Trophoblast cell (in vitro differentiated cells and primary cell): ENCODE measurements around the gene RBM45.
A peak's percentile ranks its signal among the peaks of the same experiment; 100 is the strongest.
"Not testable (repeated sequence)": the region's sequence is repeated elsewhere in the genome, so short reads cannot be mapped to it uniquely, and the experiment has no call there.

Source experiments
- DNase-seq, 2 donors: peaks; one replicate each; pipeline ENCODE4 v3.0.0-alpha.2; 2016
- H2AFZ ChIP-seq: 2 replicates; pipeline ENCODE4 v1.6.1; 2013; ENCODE audit warnings: low read length, moderate library complexity, mild to moderate bottlenecking; ENCODE audit not compliant: insufficient read depth, poor library complexity
- H2AK5ac ChIP-seq: 2 replicates; pipeline ENCODE4 v1.6.1; 2013; ENCODE audit warnings: mild to moderate bottlenecking, low read length
- H2BK120ac ChIP-seq: 2 replicates; pipeline ENCODE4 v1.6.1; 2013; ENCODE audit warnings: low read length, mild to moderate bottlenecking, moderate library complexity; ENCODE audit not compliant: insufficient read depth, poor library complexity
- H2BK12ac ChIP-seq: 2 replicates; pipeline ENCODE4 v1.6.1; 2013; ENCODE audit warnings: mild to moderate bottlenecking, low read length, moderate library complexity
- H2BK5ac ChIP-seq: 2 replicates; pipeline ENCODE4 v1.6.1; 2013; ENCODE audit warnings: low read length, low read depth, moderate library complexity, mild to moderate bottlenecking; ENCODE audit not compliant: poor library complexity
- H3K14ac ChIP-seq: 2 replicates; pipeline ENCODE4 v1.6.1; 2013; ENCODE audit warnings: mild to moderate bottlenecking, low read length
- H3K18ac ChIP-seq: 2 replicates; pipeline ENCODE4 v1.6.1; 2013; ENCODE audit warnings: mild to moderate bottlenecking, low read length
- H3K23ac ChIP-seq: 2 replicates; pipeline ENCODE4 v1.6.1; 2013; ENCODE audit warnings: low read length
- H3K27ac ChIP-seq: 2 replicates; pipeline ENCODE4 v1.5.1; 2013; ENCODE audit warnings: low read depth, mild to moderate bottlenecking, inconsistent platforms, low read length, moderate library complexity
- H3K27me3 ChIP-seq: 2 replicates; pipeline ENCODE4 v1.6.1; 2013; ENCODE audit warnings: inconsistent platforms, mild to moderate bottlenecking, low read length, moderate library complexity; ENCODE audit not compliant: insufficient read depth
- H3K36me3 ChIP-seq, 2 experiments: 1 replicate in 1 of 2; 2 replicates in 1 of 2; pipeline ENCODE4 v1.6.1; 2013; ENCODE audit warnings: low read length in 2 of 2, mild to moderate bottlenecking in 2 of 2, moderate library complexity in 1 of 2; ENCODE audit not compliant: insufficient read depth in 2 of 2, control insufficient read depth in 1 of 2
- H3K4ac ChIP-seq: 2 replicates; pipeline ENCODE4 v1.6.1; 2013; ENCODE audit warnings: low read depth, mild to moderate bottlenecking, low read length, moderate library complexity
- H3K4me1 ChIP-seq, 2 experiments: 1 replicate in 1 of 2; 2 replicates in 1 of 2; pipeline ENCODE4 v1.6.1; 2013; ENCODE audit warnings: low read length in 2 of 2, mild to moderate bottlenecking in 2 of 2, moderate library complexity in 1 of 2; ENCODE audit not compliant: insufficient read depth in 2 of 2, control insufficient read depth in 1 of 2
- H3K4me2 ChIP-seq: 2 replicates; pipeline ENCODE4 v1.6.1; 2013; ENCODE audit warnings: inconsistent platforms, mild to moderate bottlenecking, low read length, moderate library complexity
- H3K4me3 ChIP-seq: 2 replicates; pipeline ENCODE4 v1.5.1; 2013; ENCODE audit warnings: mild to moderate bottlenecking, low read depth, low read length, inconsistent platforms
- H3K79me1 ChIP-seq: one replicate; pipeline ENCODE4 v1.6.1; 2013; ENCODE audit warnings: low read length
- H3K79me2 ChIP-seq: 2 replicates; pipeline ENCODE4 v1.6.1; 2013; ENCODE audit warnings: low read length, mild to moderate bottlenecking; ENCODE audit not compliant: control insufficient read depth, insufficient read depth, poor library complexity
- H3K9ac ChIP-seq: 2 replicates; pipeline ENCODE4 v1.6.1; 2013; ENCODE audit warnings: mild to moderate bottlenecking, low read length
- H3K9me3 ChIP-seq: 2 replicates; pipeline ENCODE4 v1.6.1; 2013; ENCODE audit warnings: low read depth, mild to moderate bottlenecking, control low read depth, inconsistent platforms, low read length; ENCODE audit not compliant: insufficient read depth
- H4K12ac ChIP-seq: 2 replicates; pipeline ENCODE4 v1.6.1; 2013; ENCODE audit warnings: low read depth, mild to moderate bottlenecking, low read length, moderate library complexity
- H4K8ac ChIP-seq: 2 replicates; pipeline ENCODE4 v1.6.1; 2013; ENCODE audit warnings: low read depth, mild to moderate bottlenecking, low read length, moderate library complexity
- H4K91ac ChIP-seq: one replicate; pipeline ENCODE4 v1.6.1; 2013; ENCODE audit warnings: low read depth, mild to moderate bottlenecking, low read length, moderate library complexity
- WGBS: extraction: QIAGEN DNeasy Blood & Tissue Kit; methylation state at CpG from one replicate; pipeline ENCODE4 v1.1.7; 2013; ENCODE audit warnings: missing lambda C conversion rate; ENCODE audit not compliant: insufficient read length, insufficient coverage; ENCODE audit errors: extremely low coverage; 5-methylcytosine and 5-hydroxymethylcytosine counted together

Gene RBM45

GRCh38 chr2:178074123-178075005 lies 37.9 kb upstream of the RBM45 start:
- no peaks in the 10 kb centered on the region for H3K9me3 ChIP-seq
- H3K9ac ChIP-seq, result no peak overlapping the region
- no peak overlapping the region for H2AK5ac ChIP-seq
- no peak overlapping the region for H3K14ac ChIP-seq
- peak in 1 of 2 donors; percentile 26 for DNase-seq
- no peaks in the 10 kb centered on the region for H3K79me2 ChIP-seq
- no peak overlapping the region for H2BK5ac ChIP-seq
- no peaks in the 10 kb centered on the region for H3K27me3 ChIP-seq
- no CpG with 5 or more reads among the region's 8 CpGs for WGBS
- H3K36me3 ChIP-seq, result no peaks in the 10 kb centered on the region
- no peak overlapping the region for H2BK12ac ChIP-seq
- no peak overlapping the region for H3K4me3 ChIP-seq
- no peak overlapping the region for H4K12ac ChIP-seq
- H3K27ac ChIP-seq, result no peak overlapping the region
- H3K4ac ChIP-seq, result no peak overlapping the region
- no peak overlapping the region for H2AFZ ChIP-seq
- no peak overlapping the region for H4K91ac ChIP-seq
- H3K18ac ChIP-seq, result no peak overlapping the region
- no peak overlapping the region for H2BK120ac ChIP-seq
- no peak overlapping the region for H3K4me2 ChIP-seq
- H3K23ac ChIP-seq, result no peak overlapping the region
- H4K8ac ChIP-seq, result no peak overlapping the region
- peaks cover 4 to 7% of the 10 kb centered on the region in 2 experiments for H3K4me1 ChIP-seq
- H3K79me1 ChIP-seq, result no peaks in the 10 kb centered on the region

DNA sequence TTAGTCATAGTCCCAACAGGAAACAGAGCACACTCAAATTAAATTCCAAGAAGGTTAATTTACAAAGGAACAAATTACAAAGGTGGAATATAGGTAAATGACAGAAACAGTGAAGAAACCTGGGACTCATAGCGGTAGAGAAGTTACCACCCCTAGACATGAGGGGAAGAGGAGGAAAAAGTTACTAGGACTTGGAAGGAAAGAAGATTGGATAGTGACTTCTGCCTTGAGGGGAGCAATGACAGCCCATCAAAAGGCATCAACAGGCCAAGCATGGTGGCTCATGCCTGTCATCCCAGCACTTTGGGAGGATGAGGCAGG lies 37.3 kb upstream of the RBM45 start:
- Histone ChIP-seq H2AK5ac (no peak overlapping the region), H4K91ac (no peak overlapping the region), H3K4me1 (peaks cover 4 to 7% of the 10 kb centered on the region in 2 experiments), H3K79me1 (no peaks in the 10 kb centered on the region), H3K36me3 (no peaks in the 10 kb centered on the region), H4K12ac (no peak overlapping the region), H3K23ac (no peak overlapping the region), H3K27me3 (no peaks in the 10 kb centered on the region), H3K4me2 (no peak overlapping the region), H3K14ac (no peak overlapping the region), H2BK12ac (no peak overlapping the region), H3K4ac (no peak overlapping the region), H3K9me3 (no peaks in the 10 kb centered on the region), H2AFZ (no peak overlapping the region), H4K8ac (no peak overlapping the region), H3K79me2 (no peaks in the 10 kb centered on the region), H3K18ac (no peak overlapping the region), H2BK120ac (no peak overlapping the region), H3K9ac (no peak overlapping the region), H3K27ac (no peak overlapping the region), H2BK5ac (no peak overlapping the region), H3K4me3 (no peak overlapping the region)
- no peak for DNase-seq
- WGBS, result no CpG with 5 or more reads among the region's 1 CpG

GRCh38 chr2:178076130-178076529 lies 36.1 kb upstream of the RBM45 start:
- H2AK5ac ChIP-seq, result no peak overlapping the region
- no peak for DNase-seq
- H3K9ac ChIP-seq, result no peak overlapping the region
- H3K27ac ChIP-seq, result no peak overlapping the region
- H3K27me3 ChIP-seq, result no peaks in the 10 kb centered on the region
- no peak overlapping the region for H4K8ac ChIP-seq
- H2BK5ac ChIP-seq, result no peak overlapping the region
- H3K36me3 ChIP-seq, result no peaks in the 10 kb centered on the region
- no peak overlapping the region for H4K12ac ChIP-seq
- H3K23ac ChIP-seq, result no peak overlapping the region
- no peak overlapping the region for H2AFZ ChIP-seq
- H3K79me2 ChIP-seq, result no peaks in the 10 kb centered on the region
- no peak overlapping the region for H3K18ac ChIP-seq
- H3K4me1 ChIP-seq, result peaks cover 4 to 7% of the 10 kb centered on the region in 2 experiments
- H3K4ac ChIP-seq, result no peak overlapping the region
- H2BK120ac ChIP-seq, result no peak overlapping the region
- no peak overlapping the region for H4K91ac ChIP-seq
- no peak overlapping the region for H3K4me3 ChIP-seq
- no peaks in the 10 kb centered on the region for H3K9me3 ChIP-seq
- no peak overlapping the region for H3K4me2 ChIP-seq
- H3K14ac ChIP-seq, result no peak overlapping the region
- no peaks in the 10 kb centered on the region for H3K79me1 ChIP-seq
- no peak overlapping the region for H2BK12ac ChIP-seq

DNA sequence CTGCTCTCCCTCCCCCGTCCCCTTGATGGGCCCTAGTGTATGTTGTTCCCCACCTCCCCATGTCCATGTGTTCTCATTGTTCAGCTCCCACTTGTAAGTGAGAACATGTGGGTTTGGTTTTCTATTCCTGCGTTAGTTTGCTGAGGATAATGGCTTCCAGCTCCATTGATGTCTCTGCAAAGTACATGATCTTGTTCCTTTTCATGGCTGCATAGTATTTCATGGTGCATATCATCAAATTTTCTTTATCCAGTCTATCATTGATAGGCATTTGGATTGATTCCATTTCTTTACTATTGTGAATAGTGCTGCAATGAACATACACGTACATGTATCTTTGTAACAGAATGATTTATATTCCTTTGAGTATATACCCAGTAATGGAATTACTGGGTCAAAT lies 33.0 kb upstream of the RBM45 start:
- H3K27ac ChIP-seq, H4K8ac ChIP-seq, H3K18ac ChIP-seq, H3K23ac ChIP-seq, H3K27me3 ChIP-seq, H3K4me1 ChIP-seq, H3K9me3 ChIP-seq, H3K79me2 ChIP-seq, H2BK5ac ChIP-seq, H2BK12ac ChIP-seq, H2BK120ac ChIP-seq, H3K4ac ChIP-seq, H4K12ac ChIP-seq, H3K9ac ChIP-seq, H3K4me2 ChIP-seq, H3K36me3 ChIP-seq, H2AFZ ChIP-seq, H3K14ac ChIP-seq, H3K79me1 ChIP-seq, DNase-seq, H3K4me3 ChIP-seq, H4K91ac ChIP-seq, H2AK5ac ChIP-seq: not testable (repeated sequence)
- WGBS, result no CpG with 5 or more reads among the region's 3 CpGs
